Measurements from ENCODE around the gene CITED1.
"Not testable (repeated sequence)": the region's sequence is repeated elsewhere in the genome, so short reads cannot be mapped to it uniquely, and the experiment has no call there.

The CITED1 gene, protein sequence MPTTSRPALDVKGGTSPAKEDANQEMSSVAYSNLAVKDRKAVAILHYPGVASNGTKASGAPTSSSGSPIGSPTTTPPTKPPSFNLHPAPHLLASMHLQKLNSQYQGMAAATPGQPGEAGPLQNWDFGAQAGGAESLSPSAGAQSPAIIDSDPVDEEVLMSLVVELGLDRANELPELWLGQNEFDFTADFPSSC

DNA sequence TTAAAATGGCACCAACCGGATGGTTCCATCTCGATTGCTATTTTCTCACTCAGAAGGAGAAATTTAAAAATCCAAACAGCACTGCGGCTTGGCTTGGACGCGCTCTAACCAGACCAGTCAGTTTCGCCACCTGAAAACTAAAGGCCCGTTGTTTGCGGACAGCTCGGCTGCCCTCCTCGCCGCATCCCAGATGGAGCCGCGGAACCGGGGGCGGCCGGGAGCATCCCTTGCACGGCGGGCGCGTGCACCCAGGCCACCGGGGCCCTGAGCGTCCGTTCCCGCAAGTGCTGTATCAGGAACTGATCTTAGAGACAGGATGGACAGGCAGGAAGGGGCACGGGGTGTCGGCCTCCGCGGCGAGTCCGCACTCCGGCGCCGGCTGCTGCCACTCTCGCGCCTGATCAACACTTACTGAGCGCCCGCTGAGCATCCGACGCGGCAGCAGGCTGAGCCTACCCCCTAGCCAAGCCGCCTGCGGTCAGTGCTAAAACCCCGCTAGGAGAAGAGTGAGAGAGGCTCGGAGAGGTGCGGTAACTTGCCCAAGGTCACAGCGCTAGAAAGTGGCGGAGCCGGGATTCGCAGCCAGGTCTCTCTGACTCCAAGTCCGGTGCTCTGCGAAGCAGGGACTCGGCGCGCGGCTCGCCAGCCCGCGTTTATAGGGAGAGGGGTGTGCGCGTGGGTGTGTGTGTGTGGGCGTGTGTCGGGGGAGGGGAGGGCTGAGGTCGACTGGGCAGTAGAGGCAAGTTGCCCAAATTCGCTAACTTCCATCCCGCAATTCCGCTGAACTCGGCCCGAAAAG is at the start of gene CITED1:
CITED1 (minus strand) TSS at position 629 of the 799 bp plus-strand sequence. CDS start 3,045 bp downstream, outside the sequence.
- DNase-seq (ENCODE audit: low read depth), result no peak

DNA sequence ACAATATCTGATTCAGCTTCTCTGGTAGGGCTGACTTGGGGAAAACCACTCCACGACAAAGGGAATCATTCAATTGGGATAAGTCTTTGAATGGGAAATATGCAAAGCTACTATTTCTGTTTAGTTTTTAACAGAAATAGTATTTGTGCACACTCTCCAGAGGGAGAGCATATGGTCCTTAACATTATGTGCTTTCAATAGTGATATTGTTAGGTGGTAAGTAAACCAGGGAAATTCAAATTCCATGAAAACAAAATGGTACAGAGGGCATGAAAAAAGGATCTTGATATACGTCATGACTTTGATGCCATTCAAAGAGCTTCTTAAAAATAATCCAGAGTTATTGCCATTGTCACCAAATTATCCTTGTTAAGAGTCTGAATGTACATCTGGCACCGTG is 47.1 kb upstream of the CITED1 start:
- DNase-seq (ENCODE audit: low read depth), result no peak

DNA sequence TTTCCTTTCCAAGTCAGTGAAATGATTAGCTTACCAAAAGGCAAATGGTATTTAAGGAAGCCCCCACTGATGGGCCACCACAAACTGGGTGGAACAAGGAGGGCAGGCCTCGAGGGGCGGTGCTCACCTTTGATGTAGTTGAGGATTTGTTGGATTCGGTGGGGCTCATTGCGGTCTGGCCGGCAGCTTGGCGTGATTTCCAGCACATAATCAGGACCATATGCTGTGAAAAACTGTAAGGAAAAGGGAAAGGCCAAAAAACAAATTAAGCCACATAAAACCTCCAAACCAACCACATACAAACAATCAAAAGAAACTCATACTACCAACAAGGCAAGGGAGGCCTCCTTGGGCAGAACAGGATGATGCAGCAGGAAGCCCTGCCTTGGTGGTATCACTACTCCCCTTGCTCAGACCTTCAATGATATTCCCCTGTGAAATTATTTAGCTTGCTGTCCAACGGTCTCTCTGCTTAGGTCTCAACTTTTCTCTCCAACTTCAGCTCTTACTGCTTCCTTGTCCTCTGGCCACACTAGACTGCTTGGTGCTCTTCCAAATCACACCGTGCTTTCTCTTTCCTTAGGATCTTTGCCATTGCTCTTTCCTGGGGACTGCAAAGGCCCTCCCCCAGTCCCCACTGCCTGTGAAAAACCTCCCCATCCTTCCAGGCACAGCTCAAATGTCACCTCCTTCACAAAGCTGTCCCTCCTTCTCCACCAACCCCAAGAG is 46.1 kb upstream of the CITED1 start:
- no peak for DNase-seq (ENCODE audit: low read depth)

DNA sequence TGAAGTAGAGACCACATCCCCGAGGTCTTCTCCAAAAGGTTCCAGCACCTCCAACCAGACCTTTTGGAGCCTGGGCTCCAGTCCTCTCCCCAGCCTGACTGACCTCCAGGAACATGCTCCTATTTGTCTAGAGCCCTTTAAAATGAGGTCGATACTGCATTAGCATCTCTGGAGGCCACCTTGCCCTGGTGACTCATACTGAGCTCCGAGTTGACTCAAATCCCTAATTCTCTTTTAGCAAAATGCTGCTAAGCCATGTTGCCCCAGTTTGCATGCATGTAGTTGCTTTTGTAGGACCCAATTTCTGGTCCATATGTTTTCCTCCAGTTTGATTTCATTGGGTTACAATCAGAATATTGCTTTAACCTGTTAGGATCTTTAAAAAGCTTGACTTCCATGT is 43.5 kb upstream of the CITED1 start:
- no peak for DNase-seq (ENCODE audit: low read depth)

DNA sequence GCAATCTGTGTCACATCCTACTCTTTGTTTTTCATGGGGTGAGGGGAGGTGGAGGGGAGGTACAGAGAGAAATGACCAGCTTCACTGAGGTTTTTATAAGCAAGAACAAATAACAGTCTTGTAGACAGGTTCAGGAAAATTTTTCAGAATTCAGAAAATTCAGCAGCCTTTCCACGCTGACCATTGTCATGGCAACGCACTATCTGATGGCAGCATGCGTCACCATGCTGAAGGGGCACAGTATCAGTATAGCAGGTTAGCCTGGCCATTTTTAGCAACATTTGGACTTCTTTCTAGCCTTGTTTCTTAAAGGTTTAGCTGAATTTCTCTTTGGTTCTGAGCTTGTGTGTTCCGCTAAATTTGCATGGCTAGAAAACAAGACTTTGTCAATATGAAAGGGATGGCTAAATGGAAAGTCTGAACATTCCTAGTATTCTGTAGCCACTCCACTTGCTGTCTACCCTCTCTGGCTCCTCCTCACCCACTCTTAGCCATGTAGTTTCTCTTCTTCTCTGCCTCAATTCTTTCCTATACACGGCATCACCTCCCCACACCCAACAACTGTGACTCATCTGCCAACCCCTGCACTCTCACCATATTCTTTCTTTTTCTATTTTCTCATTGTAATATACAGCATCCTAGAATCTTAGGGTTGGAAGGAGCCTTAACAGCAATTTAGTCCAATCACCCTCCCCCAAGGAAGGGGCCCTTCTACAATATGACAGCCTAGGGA is 42.7 kb upstream of the CITED1 start:
- DNase-seq (ENCODE audit: low read depth), result no peak

DNA sequence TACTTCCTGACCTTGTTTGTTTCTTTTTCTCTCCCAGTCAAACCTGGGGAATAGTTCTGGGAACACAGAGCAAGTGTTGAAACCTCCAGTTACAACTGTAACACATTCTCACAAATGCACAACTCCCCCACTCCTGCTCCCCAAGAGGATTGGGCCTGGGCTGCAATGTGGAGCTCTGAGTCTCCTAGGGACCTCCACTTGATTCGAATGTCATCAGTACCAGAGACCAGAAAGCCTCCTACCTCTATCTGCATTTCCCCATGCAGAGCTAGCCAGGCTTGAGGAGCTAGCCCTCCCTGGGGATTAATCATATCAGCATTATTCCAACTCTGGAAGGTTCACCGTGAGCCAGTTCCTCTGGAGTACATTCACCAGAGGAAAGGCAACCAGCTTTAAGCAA is 41.7 kb upstream of the CITED1 start:
- no peak for DNase-seq (ENCODE audit: low read depth)

DNA sequence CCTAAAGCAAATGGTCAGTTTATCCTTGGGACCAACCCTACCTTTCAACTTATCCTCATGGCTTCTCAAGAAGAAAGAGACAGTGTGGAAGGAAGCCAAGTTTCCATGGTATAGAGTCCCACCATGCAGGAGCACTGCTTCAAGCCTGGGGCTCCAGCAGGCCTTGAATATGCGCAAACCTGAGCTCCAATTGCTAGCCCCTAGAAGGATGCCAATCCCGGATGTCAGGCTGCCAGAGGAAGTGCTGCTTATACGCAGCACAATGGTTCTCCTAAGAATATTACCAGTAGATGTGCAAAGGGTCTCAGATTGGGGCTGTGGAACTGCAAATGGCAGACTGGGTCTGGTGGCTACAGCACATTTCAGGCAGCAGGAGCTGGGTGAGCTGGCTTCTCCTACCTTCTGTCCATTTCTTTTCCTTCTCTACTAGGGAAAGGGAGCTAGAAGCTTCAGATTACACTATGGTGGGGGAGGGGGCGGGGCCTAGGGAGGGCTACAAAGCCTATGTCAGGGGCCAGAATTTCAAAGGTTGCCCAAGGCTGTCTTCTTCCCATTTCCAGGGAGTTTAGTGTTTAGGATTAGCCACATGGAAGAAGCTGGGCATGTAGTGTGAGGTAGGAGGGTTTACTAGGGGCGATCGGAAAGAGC is 40.7 kb upstream of the CITED1 start:
- DNase-seq (ENCODE audit: low read depth), result no peak

DNA sequence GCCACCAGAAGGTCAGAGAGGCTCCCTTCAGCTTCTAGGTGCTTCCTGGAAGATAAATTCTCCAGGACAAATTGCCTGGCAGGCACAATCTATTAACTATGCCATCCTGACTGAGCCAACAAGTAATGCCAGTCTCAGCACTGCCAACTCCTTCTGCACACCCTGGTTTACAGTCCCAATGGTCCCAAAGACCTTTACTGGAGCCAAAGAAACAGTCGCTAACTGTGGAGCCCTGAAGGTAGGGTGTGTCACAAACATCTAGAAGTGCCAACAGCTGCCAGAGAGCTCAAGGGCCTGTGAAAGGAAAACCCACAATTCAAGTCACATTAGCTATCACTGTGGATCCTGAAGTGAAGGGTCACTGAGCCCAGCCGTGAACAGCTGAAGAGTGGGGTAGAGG is 34.9 kb upstream of the CITED1 start:
- DNase-seq (ENCODE audit: low read depth), result no peak

DNA sequence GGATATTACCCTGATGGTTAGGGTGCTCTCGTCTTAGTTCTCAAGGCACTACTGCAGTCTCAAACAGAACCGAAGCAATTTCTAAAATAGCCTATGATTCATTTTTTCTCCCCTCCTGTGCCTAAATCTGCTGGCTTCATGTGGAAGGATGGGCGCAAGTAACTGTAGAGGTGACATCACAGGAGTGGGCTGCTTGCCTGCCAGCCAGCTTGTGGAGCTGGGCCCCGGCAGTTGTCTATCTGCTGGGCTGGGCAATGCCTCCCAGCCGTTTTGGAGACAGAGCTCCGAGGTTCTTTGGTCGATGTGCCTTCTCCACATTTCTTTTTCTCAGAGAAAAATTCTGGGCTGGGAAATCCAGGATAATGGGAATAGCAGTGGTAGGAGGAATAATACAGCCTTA is 34.3 kb upstream of the CITED1 start:
- no peak for DNase-seq (ENCODE audit: low read depth)

DNA sequence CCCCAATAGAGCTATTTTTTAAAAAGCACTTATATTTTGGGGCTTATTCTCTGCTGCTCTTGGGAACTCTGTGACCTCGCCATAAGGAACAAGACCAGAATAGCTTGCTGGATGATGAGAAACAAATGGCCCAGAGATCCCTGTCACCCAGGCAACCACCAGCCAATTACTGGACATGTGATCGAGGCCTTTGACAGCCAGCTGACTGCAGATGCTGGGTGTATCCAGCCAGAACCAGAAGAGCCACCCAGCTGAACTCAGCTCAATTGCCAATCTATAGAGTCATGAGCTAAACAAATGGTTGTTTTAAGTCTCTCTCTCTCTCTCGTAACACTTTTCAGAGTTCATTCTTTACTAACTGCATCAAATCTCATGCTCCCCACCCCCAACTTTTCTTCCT is 24.4 kb upstream of the CITED1 start:
- no peak for DNase-seq (ENCODE audit: low read depth)

DNA sequence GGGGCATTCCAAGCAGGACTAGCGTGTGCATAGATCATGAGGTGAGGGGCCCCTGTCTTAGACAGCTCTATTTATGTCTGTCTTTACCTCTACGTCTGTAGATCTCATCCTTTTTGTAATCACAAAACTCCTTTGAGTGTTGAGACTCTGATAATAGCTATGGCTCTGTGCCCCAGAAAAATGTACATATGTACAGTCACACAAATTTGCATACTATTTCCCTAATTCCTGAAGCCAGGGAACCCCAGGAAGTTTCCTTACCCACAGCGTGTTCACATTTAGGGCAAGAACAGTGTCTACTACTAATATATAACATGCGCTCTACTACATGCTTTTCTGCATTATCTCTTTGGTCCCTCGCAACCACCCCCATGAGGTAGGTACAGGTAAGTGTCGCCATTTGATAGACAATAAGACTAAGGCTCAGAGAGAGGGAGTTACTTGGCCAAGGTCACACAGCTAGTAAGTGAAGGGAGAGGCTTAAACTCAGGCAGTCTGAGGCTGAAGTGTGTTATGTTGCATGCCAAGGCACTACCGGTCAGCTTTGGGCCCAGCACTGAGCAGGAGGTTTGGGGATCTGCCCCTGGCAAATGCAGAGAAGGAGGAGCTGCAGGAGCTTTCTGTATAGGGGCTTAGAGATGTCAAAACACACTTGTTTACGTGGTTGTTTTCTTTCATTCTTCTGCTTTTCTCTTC is 21.0 kb upstream of the CITED1 start:
- DNase-seq (ENCODE audit: low read depth), result no peak

DNA sequence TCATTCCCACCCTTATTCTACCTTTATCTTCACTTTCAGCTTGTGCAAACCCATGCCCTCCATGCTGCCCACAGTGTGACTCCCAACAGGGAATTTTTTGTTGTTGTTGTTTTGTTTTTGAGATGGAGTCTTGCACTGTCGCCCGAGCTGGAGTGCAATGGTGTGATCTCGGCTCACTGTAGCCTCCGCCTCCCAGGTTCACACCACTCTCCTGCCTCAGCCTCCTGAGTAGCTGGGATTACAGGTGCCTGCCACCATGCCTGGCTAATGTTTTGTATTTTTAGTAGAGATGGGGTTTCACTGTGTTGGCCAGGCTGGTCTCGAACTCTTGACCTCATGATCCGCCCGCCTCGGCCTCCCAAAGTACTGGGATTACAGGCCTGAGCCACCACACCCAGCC is 13.9 kb upstream of the CITED1 start:
- DNase-seq (ENCODE audit: low read depth), result not testable (repeated sequence)

DNA sequence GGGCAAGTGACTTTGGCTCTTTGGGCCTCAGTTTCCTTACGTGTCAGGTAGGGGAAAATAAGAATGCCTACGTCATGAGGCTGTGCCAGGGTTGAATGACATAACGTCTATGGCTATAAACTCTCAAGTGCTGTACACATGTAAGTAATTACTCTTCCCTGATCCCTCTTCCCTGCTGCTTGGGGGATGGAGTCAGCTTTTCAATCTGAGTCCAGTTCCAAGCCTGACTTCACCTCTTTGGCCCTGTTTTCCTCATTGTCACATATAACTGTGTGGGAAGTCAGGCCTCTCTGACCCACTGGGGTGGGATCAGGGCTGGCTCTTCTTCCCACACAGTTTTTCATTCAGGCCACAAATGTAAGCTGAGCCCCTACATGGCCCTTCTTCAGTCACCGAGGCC is 11.4 kb upstream of the CITED1 start:
- DNase-seq (ENCODE audit: low read depth), result no peak

DNA sequence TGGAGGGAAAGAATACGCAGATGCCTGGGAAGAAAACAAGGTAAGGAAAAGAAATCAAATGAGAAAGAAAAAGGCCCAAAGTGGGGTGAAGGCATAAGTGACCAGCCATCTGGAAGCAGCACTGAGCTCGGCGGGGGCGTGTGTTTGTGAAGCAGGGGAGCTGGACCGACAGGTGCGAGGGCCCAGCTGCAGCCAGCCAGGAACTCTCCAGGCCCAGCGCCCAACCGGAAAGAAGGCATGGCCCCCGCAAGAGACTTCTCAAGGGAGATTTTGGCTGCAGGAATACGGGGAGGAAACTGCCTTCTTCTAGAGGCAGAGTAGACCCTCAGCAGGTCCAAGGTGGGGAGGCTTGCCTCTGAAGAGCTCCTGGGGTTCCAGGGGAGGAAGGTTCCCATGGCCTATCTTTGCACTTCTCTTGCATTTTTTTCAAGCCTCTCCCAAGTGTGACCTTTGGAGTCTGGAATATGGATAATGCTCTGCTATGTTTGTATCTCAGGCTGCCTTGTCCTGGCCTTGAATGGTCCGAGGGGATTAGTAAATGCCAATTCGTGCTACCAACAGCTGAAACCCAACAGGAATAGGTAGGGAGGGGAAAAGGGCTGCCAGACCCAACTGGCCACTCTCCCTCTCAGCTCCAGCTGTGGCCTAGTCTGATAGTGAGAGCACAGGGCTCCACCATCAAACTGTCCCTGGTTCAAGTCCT is 10.8 kb upstream of the CITED1 start:
- DNase-seq (ENCODE audit: low read depth), result no peak

DNA sequence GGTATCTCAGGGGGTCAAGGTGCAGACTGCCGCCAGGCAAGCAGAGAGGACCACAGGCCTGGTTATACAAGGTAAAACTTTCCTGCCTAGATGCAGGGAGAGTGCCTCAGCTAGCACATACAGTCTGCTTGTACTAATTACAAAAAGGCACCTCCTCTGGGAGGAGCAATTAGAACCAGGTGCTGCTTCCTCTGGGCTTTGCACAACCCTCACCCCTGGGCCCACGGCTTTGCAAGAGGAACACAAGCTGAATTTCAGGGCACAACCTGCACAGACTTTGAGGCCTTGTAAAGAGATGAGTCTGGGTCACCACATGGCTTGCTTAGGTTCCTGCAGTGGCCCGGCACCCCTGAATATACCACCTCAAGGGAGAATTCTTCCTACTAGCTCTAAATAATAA is 9.2 kb upstream of the CITED1 start:
- no peak for DNase-seq (ENCODE audit: low read depth)

DNA sequence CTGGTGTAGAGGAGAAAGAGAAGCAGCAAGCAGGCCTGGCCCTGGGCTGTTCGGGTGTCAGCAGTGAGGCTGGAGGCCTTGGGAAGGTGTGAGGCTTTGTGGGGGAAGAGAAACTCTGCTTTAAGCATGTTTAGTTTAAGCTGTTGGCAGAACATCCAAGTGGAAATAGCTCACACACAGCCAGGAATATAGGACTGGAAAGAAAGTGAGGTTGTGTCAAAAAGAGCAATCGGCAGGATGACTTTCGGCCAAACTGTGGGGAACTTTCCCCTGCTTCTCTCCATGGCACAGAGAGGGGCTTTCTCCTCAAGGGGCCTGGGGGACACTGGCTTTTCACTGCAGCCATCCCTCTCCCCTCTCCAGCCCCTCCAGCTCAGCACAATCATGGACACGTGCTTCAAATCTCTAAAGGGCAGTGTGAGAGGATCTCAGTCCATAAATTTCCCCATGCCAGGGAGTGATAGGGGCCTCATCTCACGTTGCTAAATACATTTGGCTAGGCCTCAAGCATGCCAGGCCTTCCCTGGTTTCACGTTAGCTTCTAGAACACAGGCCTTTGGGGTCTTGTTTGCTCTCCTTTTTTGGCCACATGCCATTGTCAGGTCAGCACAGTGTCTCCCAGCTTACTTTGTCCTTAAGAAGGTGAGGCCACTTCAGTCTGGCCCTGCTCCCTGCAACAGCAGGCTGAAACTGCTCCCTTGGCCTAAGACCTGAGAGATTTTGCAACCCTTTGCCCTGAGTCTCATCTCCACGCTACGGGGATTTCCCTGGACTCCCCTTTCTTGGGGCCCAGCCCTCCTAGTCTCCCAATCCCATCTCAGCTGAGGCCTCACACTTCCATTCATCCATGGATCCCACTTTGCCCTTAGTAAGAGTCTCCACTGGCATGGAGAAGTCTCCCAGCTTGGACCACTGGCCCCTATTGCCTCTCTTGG is 8.3 kb upstream of the CITED1 start:
- DNase-seq (ENCODE audit: low read depth), result no peak

DNA sequence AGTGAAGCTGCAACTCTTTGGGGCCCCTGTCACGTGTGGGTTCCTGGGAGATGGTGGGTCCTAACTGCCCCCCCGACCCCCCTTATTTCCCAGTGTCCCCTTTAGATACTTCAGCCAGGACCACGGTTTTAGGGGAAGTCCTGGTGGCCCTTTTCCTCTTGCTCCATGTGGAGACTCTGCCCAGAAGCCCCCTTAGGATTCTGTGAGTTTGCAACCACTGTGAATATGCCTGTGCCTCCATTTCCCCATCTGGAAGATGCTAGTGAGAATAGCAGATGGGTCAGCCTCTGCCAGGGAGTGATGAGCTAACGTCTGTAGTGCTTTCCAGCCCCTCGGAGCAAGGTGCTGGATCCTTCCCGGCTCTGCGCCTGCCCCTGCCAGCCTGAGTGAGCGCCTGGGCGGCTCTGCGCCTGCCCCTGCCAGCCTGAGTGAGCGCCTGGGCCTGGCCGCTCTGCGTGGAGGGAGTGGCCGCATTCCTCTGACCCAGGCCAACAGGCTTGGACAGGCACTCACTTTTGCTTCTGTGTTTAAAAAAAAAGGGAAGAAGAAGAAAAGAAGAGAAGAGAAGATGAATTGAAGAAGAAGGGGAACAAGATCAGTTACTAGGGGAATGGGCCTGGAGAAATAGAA is 6.7 kb upstream of the CITED1 start:
- DNase-seq (ENCODE audit: low read depth), result no peak

DNA sequence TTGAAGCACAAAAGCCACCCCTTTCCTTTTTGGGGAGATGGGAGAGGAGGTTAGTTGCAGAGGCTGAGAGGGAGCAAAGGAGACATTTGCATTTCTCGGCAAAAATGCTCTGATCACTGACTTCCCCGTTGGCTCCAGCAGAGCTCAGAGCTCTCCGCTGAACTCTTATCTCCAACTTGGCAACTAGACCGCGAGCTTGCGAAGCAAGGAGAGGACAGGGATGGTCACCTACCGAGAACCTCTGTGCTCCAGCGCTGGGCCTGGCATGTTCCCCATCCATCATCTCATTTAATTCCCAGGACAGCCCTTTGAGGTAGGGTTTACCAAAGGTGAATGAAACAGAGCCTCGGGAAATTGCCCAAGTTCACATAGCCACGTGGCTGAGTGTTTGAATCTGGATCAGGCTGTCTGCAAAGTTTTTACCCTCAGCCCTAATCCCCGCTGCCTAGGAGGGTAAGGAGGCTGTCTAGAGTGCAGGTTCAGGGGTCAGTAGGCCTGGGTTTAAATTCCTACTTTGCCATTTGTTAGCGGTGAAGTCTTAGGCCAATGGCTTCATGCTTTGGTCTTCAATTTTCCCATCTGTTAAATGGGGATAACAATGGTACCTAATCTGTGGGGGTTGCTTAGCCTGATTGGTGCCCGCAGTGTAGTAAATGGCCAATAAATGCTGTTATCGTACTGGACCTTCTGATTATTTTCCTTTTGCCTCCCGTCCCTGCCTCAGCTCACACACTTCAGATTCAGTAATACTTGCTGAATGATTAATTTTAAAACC is 3.8 kb upstream of the CITED1 start:
- DNase-seq (ENCODE audit: low read depth), result no peak

Measured in stimulated activated CD8-positive, alpha-beta memory T cell treated with anti-CD3 and anti-CD28 coated beads, Interleukin-12 subunit alpha, Interleukin-12 subunit beta, amount 100 ng/mL, for 4 hours (primary cell).